ENCODE measurements around the gene PTPRA. TPM values are rescaled to one million over a fixed set of nuclear protein-coding genes. Genes with fewer than 3 reads are reported as not detected.

PTPRA gene
- total RNA-seq, 1 experiment from 2014 or later, result 45.2 TPM

GRCh38 chr20:3031524-3032147 is 158.4 kb downstream of the PTPRA start:
- Histone ChIP-seq H2BK15ac (ENCODE audit: low read depth, low read length) (no peak overlapping the region), H3K23me2 (ENCODE audit: insufficient read length, low read depth, low read length, poor library complexity, severe bottlenecking) (no peaks in the 10 kb centered on the region), H4K5ac (ENCODE audit: insufficient read length, low read depth, low read length) (no peak overlapping the region), H3K79me1 (ENCODE audit: insufficient read depth, low read depth, low read length, poor library complexity, severe bottlenecking) (no peaks in the 10 kb centered on the region), H2BK20ac (ENCODE audit: low read depth, low read length, poor library complexity, severe bottlenecking) (no peak overlapping the region), H2BK5ac (ENCODE audit: insufficient read length, low read length) (no peak overlapping the region), H4K8ac (replicated peaks; ENCODE audit: insufficient read length, low read depth, low read length) (no peak overlapping the region), H2AFZ (ENCODE audit: low read length) (no peak overlapping the region), H3K14ac (ENCODE audit: insufficient read depth, low read length) (no peak overlapping the region), H2BK120ac (ENCODE audit: low read depth, low read length, poor library complexity, severe bottlenecking) (no peak overlapping the region), H3K27ac (ENCODE audit: insufficient read length, low read depth, low read length) (no peak overlapping the region), H3K56ac (ENCODE audit: insufficient read length, low read depth, low read length) (no peak overlapping the region), H3K9me3 (ENCODE audit: control insufficient read depth, low read depth, low read length) (no peaks in the 10 kb centered on the region), H3T11ph (ENCODE audit: low read length) (no peak overlapping the region), H3K9ac (ENCODE audit: extremely low read depth, insufficient read length, low read length) (no peak overlapping the region), H3K4ac (ENCODE audit: low read depth, low read length) (no peak overlapping the region), H3K18ac (ENCODE audit: insufficient read length, low read depth, low read length) (no peak overlapping the region), H3K4me2 (ENCODE audit: insufficient read depth, insufficient read length, low read length) (no peak overlapping the region), H2BK12ac (ENCODE audit: insufficient read length, low read depth, low read length) (no peak overlapping the region), H3K79me2 (ENCODE audit: insufficient read depth, low read length) (no peaks in the 10 kb centered on the region), H2AK5ac (ENCODE audit: insufficient read length, low read length) (no peak overlapping the region), H3K27me3 (ENCODE audit: insufficient read depth, low read length) (no peaks in the 10 kb centered on the region), H3K4me1 (ENCODE audit: insufficient read depth, low read length) (no peaks in the 10 kb centered on the region), H3K23ac (ENCODE audit: insufficient read length, low read depth, low read length) (no peak overlapping the region), H4K91ac (ENCODE audit: insufficient read length, low read depth, low read length) (no peak overlapping the region), H4K20me1 (ENCODE audit: control insufficient read depth, insufficient read depth, insufficient read length) (no peaks in the 10 kb centered on the region)
- no peak for TF ChIP-seq CTCF (conservative IDR thresholded peaks at IDR 0.05)
- Mint-ChIP-seq H3K9me3 (no peaks in the 10 kb centered on the region), H3K27ac (no peak overlapping the region), H3K4me1 (no peaks in the 10 kb centered on the region), H3K4me3 (no peak overlapping the region), H3K27me3 (ENCODE audit: low read depth) (no peaks in the 10 kb centered on the region; the same call in 1 of the 2 replicates), H3K36me3 (ENCODE audit: insufficient read depth in 1 of 3, low read depth in 3 of 3) (peaks cover 23 to 61% (median 46%) of the 10 kb centered on the region in 3 experiments)
- WGBS (ENCODE audit: extremely low coverage, insufficient read length, low lambda C conversion rate), result no CpG with 5 or more reads among the region's 3 CpGs
- no peak for DNase-seq
